Endodermal cell (in vitro differentiated cells): ENCODE measurements around the gene SHC1. TPM values are rescaled to one million over a fixed set of nuclear protein-coding genes. Genes with fewer than 3 reads are reported as not detected.

Source experiments
- DNase-seq: peaks from one replicate; pipeline ENCODE4 v3.0.0-alpha.2; 2017
- H3K27ac ChIP-seq: 2 replicates; pipeline ENCODE4 v1.5.1; 2013; ENCODE audit warnings: mild to moderate bottlenecking, low read depth, low read length, moderate library complexity
- H3K27me3 ChIP-seq: 2 replicates; pipeline ENCODE4 v1.6.1; 2013; ENCODE audit warnings: mild to moderate bottlenecking, low read length, moderate library complexity; ENCODE audit not compliant: insufficient read depth, control insufficient read depth, poor library complexity, severe bottlenecking
- H3K36me3 ChIP-seq: 2 replicates; pipeline ENCODE4 v1.7.0; 2013; ENCODE audit warnings: mild to moderate bottlenecking, low read length, moderate library complexity; ENCODE audit not compliant: control insufficient read depth, insufficient read depth
- H3K4me1 ChIP-seq: one replicate; pipeline ENCODE4 v1.7.0; 2013; ENCODE audit warnings: low read length; ENCODE audit not compliant: control insufficient read depth, insufficient read depth
- H3K4me3 ChIP-seq: 2 replicates; pipeline ENCODE4 v1.5.1; 2013; ENCODE audit warnings: mild to moderate bottlenecking, low read length, moderate library complexity
- H3K9ac ChIP-seq: 2 replicates; pipeline ENCODE4 v1.6.1; 2013; ENCODE audit warnings: mild to moderate bottlenecking, low read length, moderate library complexity; ENCODE audit not compliant: poor library complexity, severe bottlenecking; ENCODE audit errors: extremely low read depth
- H3K9me3 ChIP-seq: 2 replicates; pipeline ENCODE4 v1.6.1; 2013; ENCODE audit warnings: mild to moderate bottlenecking, low read length, moderate library complexity; ENCODE audit not compliant: control insufficient read depth
- H3K27ac Mint-ChIP-seq: 2 replicates; pipeline ENCODE4 v1.8.0; 2020; ENCODE audit warnings: mixed read lengths
- H3K27me3 Mint-ChIP-seq: 2 replicates; pipeline ENCODE4 v1.8.0; 2021; ENCODE audit warnings: mild to moderate bottlenecking, mixed read lengths; ENCODE audit not compliant: insufficient read depth
- H3K36me3 Mint-ChIP-seq: 2 replicates; pipeline ENCODE4 v1.8.0; 2020; ENCODE audit warnings: low read depth, mixed read lengths
- H3K4me1 Mint-ChIP-seq: 2 replicates; pipeline ENCODE4 v1.8.0; 2020; ENCODE audit warnings: mixed read lengths
- H3K4me3 Mint-ChIP-seq: 2 replicates; pipeline ENCODE4 v1.8.0; 2020; ENCODE audit warnings: mild to moderate bottlenecking, moderate library complexity, mixed read lengths
- H3K9me3 Mint-ChIP-seq: 2 replicates; pipeline ENCODE4 v1.8.0; 2020; ENCODE audit warnings: mild to moderate bottlenecking, mixed read lengths
- WGBS, 2 experiments: methylation state at CpG; one replicate each; pipeline versions ENCODE4 v1.1.5 to v1.1.7; 2013; ENCODE audit warnings: missing lambda C conversion rate in 2 of 2, mixed read lengths in 1 of 2; ENCODE audit not compliant: insufficient coverage in 1 of 2, insufficient read length in 1 of 2; 5-methylcytosine and 5-hydroxymethylcytosine counted together
- total RNA-seq, 2 donors: library from RNA; stranded (reverse); fragmentation: NEBNext Ultra II Directional in 1 of 2; extraction: Animal tissue kit (Norgen Biotek cat#: 25700) in 1 of 2; gene quantifications; 2 replicates in 1 of 2; 3 replicates in 1 of 2; pipeline ENCODE4 v1.2.1, GENCODE V29; 2021
- TF ChIP-seq, protein P1 (sequence below): fragments of 200-600 bp; sonication (generic); conservative IDR thresholded peaks from 2 replicates; pipeline ENCODE4 v1.5.0; 2021; ENCODE audit warnings: antibody characterized with exemption, mild to moderate bottlenecking

SHC1 gene
- total RNA-seq, 2 donors from 2014 or later = 157 to 231 TPM

GRCh38 chr1:154938604-154939399, 31.7 kb downstream of the SHC1 start:
- no peak for DNase-seq
- Mint-ChIP-seq H3K27ac (peak overlapping the region; percentile 3), H3K36me3 (peaks cover 2% of the 10 kb centered on the region), H3K9me3 (no peaks in the 10 kb centered on the region), H3K27me3 (peaks cover 2% of the 10 kb centered on the region), H3K4me3 (no peak overlapping the region), H3K4me1 (peaks cover 27% of the 10 kb centered on the region)
- Histone ChIP-seq H3K4me3 (no peak overlapping the region), H3K4me1 (no peaks in the 10 kb centered on the region), H3K9me3 (no peaks in the 10 kb centered on the region), H3K27ac (no peak overlapping the region), H3K36me3 (no peaks in the 10 kb centered on the region), H3K27me3 (no peaks in the 10 kb centered on the region), H3K9ac (no peak overlapping the region)
- TF ChIP-seq, protein P1, sequence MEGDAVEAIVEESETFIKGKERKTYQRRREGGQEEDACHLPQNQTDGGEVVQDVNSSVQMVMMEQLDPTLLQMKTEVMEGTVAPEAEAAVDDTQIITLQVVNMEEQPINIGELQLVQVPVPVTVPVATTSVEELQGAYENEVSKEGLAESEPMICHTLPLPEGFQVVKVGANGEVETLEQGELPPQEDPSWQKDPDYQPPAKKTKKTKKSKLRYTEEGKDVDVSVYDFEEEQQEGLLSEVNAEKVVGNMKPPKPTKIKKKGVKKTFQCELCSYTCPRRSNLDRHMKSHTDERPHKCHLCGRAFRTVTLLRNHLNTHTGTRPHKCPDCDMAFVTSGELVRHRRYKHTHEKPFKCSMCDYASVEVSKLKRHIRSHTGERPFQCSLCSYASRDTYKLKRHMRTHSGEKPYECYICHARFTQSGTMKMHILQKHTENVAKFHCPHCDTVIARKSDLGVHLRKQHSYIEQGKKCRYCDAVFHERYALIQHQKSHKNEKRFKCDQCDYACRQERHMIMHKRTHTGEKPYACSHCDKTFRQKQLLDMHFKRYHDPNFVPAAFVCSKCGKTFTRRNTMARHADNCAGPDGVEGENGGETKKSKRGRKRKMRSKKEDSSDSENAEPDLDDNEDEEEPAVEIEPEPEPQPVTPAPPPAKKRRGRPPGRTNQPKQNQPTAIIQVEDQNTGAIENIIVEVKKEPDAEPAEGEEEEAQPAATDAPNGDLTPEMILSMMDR = no peak
- WGBS, 2 experiments = 95% methylated on average over 6 to 7 of the region's 7 CpGs

DNA sequence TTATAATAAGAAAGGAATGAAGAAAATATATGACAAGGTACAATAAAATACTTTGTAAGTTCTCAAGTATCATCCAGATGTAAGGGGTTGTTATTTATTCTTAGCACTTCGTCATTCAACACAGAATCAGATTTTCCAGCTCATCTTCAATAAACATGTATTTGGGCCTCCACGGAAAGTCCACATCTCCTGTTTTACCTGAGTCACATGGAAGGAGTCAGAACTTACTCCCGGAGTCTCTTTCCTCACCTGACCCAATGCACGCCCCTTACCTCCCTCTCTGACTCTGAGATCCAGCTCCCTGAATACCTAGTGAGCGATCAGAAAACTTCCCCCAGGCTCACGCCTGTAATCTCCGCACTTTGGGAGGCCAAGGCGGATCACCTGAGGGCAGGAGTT, 32.6 kb downstream of the SHC1 start:
- H3K4me1 ChIP-seq = no peaks in the 10 kb centered on the region
- Mint-ChIP-seq H3K27ac (peak overlapping the region; percentile 100), H3K4me3 (peak overlapping the region; percentile 81), H3K27me3 (peaks cover 2% of the 10 kb centered on the region), H3K9me3 (no peaks in the 10 kb centered on the region), H3K36me3 (no peaks in the 10 kb centered on the region), H3K4me1 (peaks cover 22% of the 10 kb centered on the region)
- WGBS, 2 experiments = 92 to 93% methylated on average over 4 to 8 of the region's 8 CpGs
- no peak for DNase-seq
- H3K4me3 ChIP-seq = peak overlapping the region; percentile 93
- H3K9me3 ChIP-seq = no peaks in the 10 kb centered on the region
- no peak overlapping the region for H3K9ac ChIP-seq
- peak overlapping the region; percentile 100 for H3K27ac ChIP-seq
- H3K36me3 ChIP-seq = no peaks in the 10 kb centered on the region
- TF ChIP-seq, protein P1 = no peak
- H3K27me3 ChIP-seq = no peaks in the 10 kb centered on the region

- Mint-ChIP-seq H3K27me3 (peaks cover 2% of the 10 kb centered on the region), H3K27ac (peak overlapping the region; percentile 100)
Measured at GRCh38 chr1:154937085-154937987, 33.2 kb downstream of the SHC1 start.

More at GRCh38 chr1:154937085-154937987, 33.2 kb downstream of the SHC1 start:
- Histone ChIP-seq H3K36me3 (no peaks in the 10 kb centered on the region), H3K27me3 (no peaks in the 10 kb centered on the region), H3K9me3 (no peaks in the 10 kb centered on the region), H3K27ac (peak overlapping the region; percentile 100), H3K4me3 (peak overlapping the region; percentile 93), H3K4me1 (no peaks in the 10 kb centered on the region), H3K9ac (peak overlapping the region; percentile 99)
- 1 to 3% methylated on average over 28 to 36 of the region's 36 CpGs for WGBS, 2 experiments
- no peaks in the 10 kb centered on the region for H3K9me3 Mint-ChIP-seq
- peak overlapping the region; percentile 81 for H3K4me3 Mint-ChIP-seq
- no peaks in the 10 kb centered on the region for H3K36me3 Mint-ChIP-seq
- no peak for DNase-seq
- H3K4me1 Mint-ChIP-seq = peaks cover 22% of the 10 kb centered on the region
- TF ChIP-seq, protein P1 = peak; percentile 18
